T-helper 1 cell treated with Interleukin-12 subunit alpha and Interleukin-12 subunit beta and Interleukin-4 antibody, amounts not matched to agents 30 ng/mL and 1 ng/mL, for 36 hours (primary cell): ENCODE measurements around the gene DIMT1. TPM values are rescaled to one million over a fixed set of nuclear protein-coding genes. Genes with fewer than 3 reads are reported as not detected.

ENCODE experiments used
- intact Hi-C: fragments of 100-400 bp; cut with micrococcal nuclease; formaldehyde crosslinking; loops from one replicate; pipeline ENCODE4 v1.15.1; 2024
- total RNA-seq: library from RNA; stranded (reverse); gene quantifications from 2 replicates; pipeline ENCODE4 v1.2.3, GENCODE V29; 2022

DIMT1 gene
- total RNA-seq: 22.0 and 22.8 TPM in 2 replicates

GRCh38 chr5:62403411-62404250 is at the start of gene DIMT1:
DIMT1 (minus strand) TSS chr5:62403905; CDS start chr5:62403772, 133 bp downstream.
- intact Hi-C loops: loop anchor here (1.0 to 2.0 kb wide), 10 partner anchors 9 to 1458 kb away; partner anchors contain the start of genes ERCC8, IPO11, KIF2A and LRRC70

DNA sequence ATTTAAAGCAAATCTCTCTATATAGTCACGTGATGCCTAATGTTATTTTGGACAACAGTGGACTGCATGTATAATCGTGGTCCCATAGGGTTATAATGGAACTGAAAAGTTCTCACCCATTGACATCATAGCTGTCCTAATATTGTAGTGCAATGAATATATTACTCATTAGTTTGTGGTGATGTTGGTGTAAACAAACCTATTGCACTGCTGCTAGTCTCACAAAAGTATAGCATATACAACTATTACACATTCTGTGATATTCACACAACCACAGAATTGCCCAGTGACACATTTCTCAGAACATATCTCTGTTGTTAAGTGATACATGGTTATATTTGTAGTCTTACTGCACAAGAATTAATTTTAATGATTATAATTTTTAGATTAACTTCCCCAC is 46.6 kb upstream of the DIMT1 start:
- intact Hi-C loops: no loop called here

- intact Hi-C loops: loop anchor here (10.0 kb wide), 1 partner anchor 956 kb away; no protein-coding TSS in a partner anchor
These were observed 44.8 kb upstream of the DIMT1 start for GRCh38 chr5:62448528-62448927.

DNA sequence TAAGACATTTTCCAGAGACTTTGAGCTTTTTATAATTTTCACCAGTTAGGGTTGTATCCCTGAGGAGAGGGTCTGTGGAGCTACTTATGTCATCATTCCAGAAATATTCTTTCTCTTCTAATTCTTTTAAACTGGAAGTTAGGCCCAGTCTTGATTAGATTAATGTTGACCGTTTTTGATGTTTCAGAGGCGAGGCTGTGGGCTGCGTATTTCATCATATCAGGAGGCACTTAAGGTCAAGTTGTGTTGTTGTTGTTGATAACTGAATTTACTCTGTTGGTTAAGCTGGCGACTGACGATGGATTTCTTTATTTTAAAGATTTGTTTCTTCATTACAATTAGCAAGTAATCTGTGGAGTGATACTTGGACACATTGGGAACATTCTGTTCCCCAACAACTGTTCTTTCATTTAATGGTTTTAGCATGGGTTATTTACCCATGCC is 28.9 kb upstream of the DIMT1 start:
- intact Hi-C loops: no loop called here

DNA sequence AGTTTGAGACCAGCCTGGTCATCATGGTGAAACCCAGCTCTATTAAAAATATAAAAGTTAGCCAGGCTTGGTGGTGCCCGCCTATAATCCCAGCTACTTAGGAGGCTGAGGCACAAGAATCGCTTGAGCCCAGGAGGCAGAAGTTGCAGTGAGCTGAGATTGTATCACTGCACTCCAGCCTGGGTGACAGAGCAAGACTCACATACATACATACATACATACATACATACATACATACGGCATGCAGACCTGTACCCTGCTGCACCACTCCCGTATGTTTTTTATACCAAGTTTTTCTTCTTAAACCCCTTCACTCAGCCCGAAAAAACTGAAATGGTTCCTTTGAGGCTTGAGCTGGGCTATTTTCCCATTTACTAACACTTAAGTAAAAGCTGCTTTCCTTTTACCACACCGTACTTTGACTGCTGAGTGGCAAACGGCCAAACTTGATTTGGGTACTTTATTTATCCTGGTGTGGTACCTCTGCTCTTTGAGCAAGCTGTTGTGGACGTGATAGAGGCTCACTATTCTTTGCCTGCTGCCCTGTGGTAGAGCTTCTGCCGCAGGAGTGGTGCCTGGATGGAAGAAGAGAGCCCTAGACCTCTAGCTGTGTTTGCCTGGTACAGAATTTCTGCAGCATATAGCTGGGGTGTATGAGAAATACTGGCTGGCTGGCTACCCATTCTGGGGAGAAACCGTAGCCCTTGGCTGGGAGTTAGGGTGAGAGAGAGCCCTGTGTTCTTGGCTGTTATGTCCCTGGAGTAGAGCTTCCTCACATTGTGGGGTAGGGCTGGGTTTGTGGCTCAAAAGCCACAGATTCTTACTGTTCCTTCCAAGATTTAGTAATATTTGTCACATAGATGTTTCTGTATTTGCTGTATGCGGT is 28.3 kb upstream of the DIMT1 start:
- intact Hi-C loops: no loop called here

DNA sequence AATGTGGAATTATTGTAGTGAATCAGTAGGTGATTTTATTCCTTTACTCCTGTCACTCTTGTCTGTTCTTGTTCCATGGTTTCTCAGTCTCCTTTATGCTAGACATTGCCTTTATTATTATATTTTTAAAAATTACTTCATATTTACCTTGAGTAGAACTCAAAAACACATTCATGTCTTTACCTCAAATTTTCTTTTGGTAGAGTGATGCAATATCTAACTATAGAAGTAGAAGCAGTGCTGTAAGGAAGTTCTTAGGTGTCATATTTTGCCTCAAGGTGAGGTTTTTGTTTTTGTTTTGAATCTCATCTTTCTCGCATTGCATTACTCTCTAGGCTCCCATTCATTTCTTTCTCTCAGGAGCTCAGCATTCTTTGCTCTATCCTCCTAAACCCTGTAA is 21.1 kb upstream of the DIMT1 start:
- intact Hi-C loops: no loop called here

DNA sequence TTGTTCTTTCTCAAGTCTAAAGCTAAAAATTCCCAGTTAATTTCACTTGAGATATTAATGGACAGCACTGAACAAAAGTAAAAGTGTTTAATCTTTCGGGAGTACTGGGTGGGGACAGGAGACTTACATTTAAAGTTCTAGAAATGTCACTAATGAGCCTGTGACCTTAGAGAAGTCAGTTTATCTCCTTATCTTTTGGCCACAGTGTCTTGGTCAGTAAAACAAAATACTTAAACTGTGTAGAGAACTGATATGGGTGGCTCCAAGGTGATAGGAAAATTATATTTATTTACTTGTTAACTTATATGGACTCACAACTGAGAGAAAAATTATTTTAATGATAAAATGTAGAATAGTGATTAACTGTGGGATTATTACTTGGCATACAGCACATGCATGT is 17.7 kb upstream of the DIMT1 start:
- intact Hi-C loops: no loop called here

DNA sequence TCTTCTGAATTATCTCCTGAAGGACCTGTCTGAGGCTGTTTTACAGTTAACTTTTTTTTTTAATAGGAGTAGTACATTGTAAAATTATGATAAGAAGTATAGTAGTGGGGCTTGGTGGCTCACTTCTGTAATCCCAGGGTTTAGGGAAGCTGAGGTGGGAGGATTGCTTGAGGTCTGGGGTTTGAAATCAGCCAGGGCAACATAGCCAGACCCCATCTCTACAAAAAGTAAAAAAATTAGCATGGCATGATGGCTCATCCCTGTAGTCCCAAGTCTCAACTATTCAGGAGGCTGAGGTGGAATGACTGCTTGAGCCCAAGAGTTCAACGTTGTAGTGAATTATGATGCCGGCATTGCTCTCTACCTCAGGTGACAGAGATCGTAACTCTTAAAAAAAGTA is 15.9 kb upstream of the DIMT1 start:
- intact Hi-C loops: no loop called here

GRCh38 chr5:62418462-62419076 is 14.9 kb upstream of the DIMT1 start:
- intact Hi-C loops: no loop called here

DNA sequence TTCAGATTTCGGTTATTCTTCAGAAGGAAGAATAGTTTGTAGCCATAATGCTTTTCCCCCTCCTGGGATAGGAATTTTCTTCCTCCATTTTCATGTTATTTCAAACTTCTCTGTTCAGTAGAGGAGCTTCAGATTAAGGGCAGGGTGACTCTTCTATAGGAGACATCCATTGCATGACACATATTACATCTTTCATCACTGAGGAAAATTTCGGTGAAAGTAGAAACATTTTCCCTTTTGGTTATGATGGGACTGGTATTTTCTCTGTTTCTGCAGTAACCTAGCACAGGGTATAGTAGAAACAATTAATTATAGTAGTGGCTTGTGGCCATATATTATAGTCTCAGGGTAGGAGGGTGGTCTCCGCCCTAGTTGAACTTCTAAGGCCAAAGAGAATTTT is 10.0 kb upstream of the DIMT1 start:
- intact Hi-C loops: loop anchor here (5.0 kb wide), 1 partner anchor 1716 kb away; no protein-coding TSS in a partner anchor

DNA sequence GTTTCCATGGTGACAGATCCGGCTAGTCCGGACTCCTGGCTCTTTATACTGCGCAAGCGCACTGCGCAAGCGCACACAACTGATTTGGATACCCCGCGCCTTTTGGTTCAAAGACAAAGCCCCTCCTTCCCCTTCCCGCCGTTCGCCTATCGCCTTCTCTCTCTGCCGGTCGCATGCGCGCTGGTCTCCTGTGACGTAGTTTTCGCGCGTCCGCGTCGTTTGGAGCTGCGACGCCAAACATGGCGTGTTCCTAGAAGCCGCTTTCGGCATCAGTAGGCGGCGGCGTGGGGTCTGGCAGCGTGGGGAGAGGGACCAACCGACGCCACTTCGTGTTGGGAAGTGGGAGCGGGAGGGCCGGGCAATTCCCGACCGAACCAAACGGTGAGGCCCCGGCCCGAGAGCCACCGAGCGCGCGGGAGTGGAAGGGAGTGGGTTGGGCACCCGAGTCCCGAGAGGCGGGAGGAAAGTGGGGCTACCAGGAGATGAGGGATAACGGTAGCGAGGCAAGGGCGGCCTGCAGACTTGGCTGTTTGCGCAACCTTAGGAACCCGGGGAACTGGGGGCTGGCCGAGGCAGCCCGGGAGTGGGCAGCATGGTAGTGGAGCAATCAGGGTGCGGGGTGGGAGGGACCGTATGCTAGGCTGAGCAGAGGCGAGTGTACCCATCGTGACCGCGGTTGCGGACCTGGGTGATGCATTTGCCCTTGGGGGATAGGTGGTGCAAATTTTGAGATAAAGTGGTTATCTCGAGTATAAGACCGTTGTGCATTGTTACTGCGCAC is 9.0 kb upstream of the DIMT1 start, which contains the start of gene IPO11:
Gene IPO11, plus strand, starts transcription at position 215 of the 781 bp plus-strand sequence. CDS start 24,517 bp downstream, outside the sequence.
- intact Hi-C loops: loop anchor here (1.0 to 5.0 kb wide), 7 partner anchors 8 to 1715 kb away; partner anchors contain the start of genes ERCC8, LRRC70, NDUFAF2 and ZSWIM6

GRCh38 chr5:62395210-62395950 is 8.3 kb downstream of the DIMT1 start:
- intact Hi-C loops: no loop called here

DNA sequence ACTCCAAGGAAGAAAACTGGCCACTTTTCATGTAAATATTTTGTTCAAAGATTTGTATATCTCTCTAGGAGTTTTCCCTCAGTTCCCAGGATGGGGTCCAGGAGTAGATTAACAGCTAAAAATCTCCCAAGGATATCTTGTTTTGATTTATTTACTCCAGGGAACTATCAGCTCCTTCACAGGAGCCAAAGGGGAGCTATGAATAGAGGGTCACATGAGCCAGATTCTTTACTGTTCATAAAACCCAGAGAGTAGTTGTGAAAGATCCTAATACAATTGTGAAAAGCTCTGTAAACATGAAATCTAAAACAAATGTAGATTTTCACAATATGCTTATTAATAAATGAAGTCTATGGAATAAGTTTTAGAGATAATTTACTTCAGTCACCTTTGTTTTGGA is 16.9 kb downstream of the DIMT1 start:
- intact Hi-C loops: loop anchor here (1.0 kb wide), 1 partner anchor 9 kb away; no protein-coding TSS in a partner anchor

- intact Hi-C loops: no loop called here
These were observed 17.8 kb downstream of the DIMT1 start for GRCh38 chr5:62385816-62386400.

DNA sequence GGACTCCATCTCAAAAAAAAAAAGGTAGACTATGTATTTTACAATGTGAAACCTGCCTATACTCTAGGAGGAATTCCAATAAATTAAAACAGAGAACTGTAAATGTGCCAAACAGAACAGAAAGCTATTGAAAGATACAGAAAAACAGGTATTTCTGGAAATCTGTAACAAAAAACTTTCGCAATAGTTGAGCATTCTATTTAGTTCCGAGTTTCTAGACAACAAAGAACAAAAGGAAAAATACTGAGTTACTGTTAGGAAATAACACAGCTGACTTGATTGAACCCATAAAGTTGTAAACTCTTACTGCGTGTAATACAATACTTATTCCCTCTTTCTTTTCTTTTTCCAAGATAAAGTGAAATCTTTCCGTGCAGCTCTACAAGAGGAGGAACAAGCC is 18.6 kb downstream of the DIMT1 start:
- intact Hi-C loops: no loop called here

DNA sequence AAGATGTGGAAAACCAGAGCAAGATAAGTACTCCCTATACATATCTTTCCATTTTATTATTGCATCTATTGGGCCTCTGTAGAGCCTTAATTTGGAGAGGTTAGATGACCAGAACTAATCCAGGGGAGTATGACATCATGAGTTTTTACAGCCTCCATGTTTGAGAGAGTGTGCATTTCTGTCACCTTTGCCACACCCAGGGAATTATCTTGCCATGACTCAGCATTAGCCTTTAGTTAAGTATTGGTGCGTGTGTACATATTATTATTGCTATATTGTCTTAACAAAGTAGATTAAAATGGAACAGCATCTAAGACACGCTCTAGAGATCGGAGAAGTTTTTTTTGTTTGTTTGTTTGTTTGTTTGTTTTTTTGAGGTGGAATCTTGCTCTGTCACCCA is 27.6 kb downstream of the DIMT1 start:
- intact Hi-C loops: loop anchor here (2.0 kb wide), 1 partner anchor 13 kb away; no protein-coding TSS in a partner anchor

DNA sequence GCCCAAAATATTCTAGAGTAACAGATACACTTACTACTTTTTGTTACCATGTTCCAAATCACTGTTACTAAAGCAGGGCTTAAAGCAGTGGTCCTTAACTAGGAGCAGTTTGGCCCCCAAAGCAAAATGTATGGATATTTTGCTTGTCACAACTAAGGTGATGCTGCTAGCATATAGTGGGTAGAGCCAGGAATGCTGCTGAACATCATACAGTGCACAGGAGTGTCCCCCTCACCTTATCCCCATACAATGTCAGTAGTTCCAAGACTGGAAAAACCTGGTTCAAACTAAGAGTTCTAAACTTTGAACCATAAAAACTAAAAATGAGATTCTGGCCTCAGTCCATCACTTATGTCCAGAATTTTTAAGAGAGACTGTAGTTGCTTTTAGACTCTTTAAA is 28.1 kb downstream of the DIMT1 start:
- intact Hi-C loops: loop anchor here (2.0 kb wide), 2 partner anchors 13 to 15 kb away; no protein-coding TSS in a partner anchor

DNA sequence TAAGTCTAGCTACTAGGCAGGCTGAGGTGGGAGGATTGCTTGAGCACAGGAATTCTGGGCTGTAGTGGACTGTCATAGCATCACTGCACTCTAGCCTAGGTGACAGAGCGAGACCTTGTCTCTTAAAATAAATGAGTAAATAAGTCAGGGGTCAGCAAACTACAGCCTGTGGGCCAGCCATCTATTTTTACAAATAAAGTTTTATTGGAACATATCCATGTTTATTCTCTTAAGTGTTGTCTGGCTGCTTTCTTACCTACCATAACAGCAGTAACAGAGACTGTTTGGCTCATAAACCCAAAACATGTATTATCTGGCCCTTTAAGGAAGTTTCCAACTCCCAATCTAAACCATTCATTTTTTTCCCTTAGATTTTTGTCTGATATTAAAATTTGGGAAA is 29.6 kb downstream of the DIMT1 start:
- intact Hi-C loops: loop anchor here (2.0 kb wide), 1 partner anchor 17 kb away; no protein-coding TSS in a partner anchor

DNA sequence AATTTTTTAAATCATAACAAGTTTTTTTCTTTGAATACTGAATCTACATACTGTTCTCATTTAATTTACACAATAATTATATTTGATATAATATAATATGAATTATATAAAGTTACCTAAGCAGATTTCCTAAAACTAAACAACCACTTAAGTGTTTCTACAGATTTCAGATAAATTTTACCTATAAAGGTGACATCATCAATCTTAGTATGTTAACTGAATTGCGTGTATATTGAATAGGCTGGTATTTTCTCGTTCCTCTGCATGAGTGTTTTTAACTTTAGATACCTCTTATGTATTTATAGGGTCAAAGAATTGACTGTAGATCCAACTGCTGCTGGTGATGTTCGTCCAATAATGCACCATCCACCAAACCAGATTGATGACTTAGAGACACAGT is 30.3 kb downstream of the DIMT1 start:
- intact Hi-C loops: no loop called here
